ENCODE results near the gene RNF8. TPM values are rescaled to one million over a fixed set of nuclear protein-coding genes. Genes with fewer than 3 reads are reported as not detected.

Gene RNF8
- total RNA-seq, 1 experiment from 2014 or later: 33.6 TPM

DNA sequence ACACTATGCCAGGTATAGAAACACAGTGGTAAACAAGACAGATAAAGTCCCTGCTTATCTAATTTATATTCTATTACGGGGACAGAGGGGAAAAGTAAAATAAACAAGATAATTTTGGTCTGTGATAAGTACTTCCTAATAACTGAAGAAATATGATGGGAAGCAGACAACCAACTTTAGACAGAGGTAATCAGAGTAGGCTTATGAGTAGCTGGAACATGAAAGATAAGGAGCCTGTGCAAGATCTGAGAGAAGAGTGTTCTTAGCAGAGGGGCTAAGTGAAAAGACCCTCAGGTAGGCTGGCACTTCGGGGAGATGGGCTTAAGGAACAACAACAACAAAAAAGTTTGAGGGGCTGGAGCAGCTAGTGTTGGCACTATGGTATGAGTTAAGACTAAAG is 4.1 kb downstream of the RNF8 start:
- H3K27ac ChIP-seq: no peak overlapping the region
- H3K9me3 ChIP-seq (replicated peaks): no peaks in the 10 kb centered on the region
- H3K4me1 ChIP-seq (replicated peaks): peaks cover 9% of the 10 kb centered on the region; the same call in 1 of the 2 replicates
- peaks cover 29% of the 10 kb centered on the region for H3K36me3 ChIP-seq
- no peak for DNase-seq (ENCODE audit: low read depth in 1 of 2, low spot score in 2 of 2)
- H3K27me3 ChIP-seq (replicated peaks): no peaks in the 10 kb centered on the region
- H3K4me3 ChIP-seq: no peak overlapping the region

- Histone ChIP-seq H3K27me3 (replicated peaks) (no peaks in the 10 kb centered on the region), H3K4me1 (replicated peaks) (peaks cover 7% of the 10 kb centered on the region; the same call in 1 of the 2 replicates), H3K36me3 (peaks cover 36% of the 10 kb centered on the region), H3K9me3 (replicated peaks) (no peaks in the 10 kb centered on the region), H3K4me3 (no peak overlapping the region), H3K27ac (no peak overlapping the region)
- DNase-seq (ENCODE audit: low read depth in 1 of 2, low spot score in 2 of 2): no peak
These were observed 5.3 kb downstream of the RNF8 start for GRCh38 chr6:37359039-37359438.

- no peak for DNase-seq (ENCODE audit: low read depth in 1 of 2, low spot score in 2 of 2)
- H3K4me1 ChIP-seq (replicated peaks): no peaks in the 10 kb centered on the region
- H3K27ac ChIP-seq: no peak overlapping the region
- no peaks in the 10 kb centered on the region for H3K27me3 ChIP-seq (replicated peaks)
- peaks cover 39% of the 10 kb centered on the region for H3K36me3 ChIP-seq
- no peaks in the 10 kb centered on the region for H3K9me3 ChIP-seq (replicated peaks)
- H3K4me3 ChIP-seq: no peak overlapping the region
These were observed 8.5 kb downstream of the RNF8 start for GRCh38 chr6:37362101-37362828.

GRCh38 chr6:37365791-37366190 is 12.0 kb downstream of the RNF8 start:
- H3K27ac ChIP-seq: no peak overlapping the region
- H3K4me3 ChIP-seq: no peak overlapping the region
- H3K36me3 ChIP-seq: peaks cover 68% of the 10 kb centered on the region
- H3K9me3 ChIP-seq (replicated peaks): no peaks in the 10 kb centered on the region
- peaks cover 8% of the 10 kb centered on the region for H3K4me1 ChIP-seq (replicated peaks)
- no peaks in the 10 kb centered on the region for H3K27me3 ChIP-seq (replicated peaks)
- no peak for DNase-seq (ENCODE audit: low read depth in 1 of 2, low spot score in 2 of 2)

GRCh38 chr6:37366910-37367309 is 13.1 kb downstream of the RNF8 start:
- H3K27ac ChIP-seq: no peak overlapping the region
- no peak for DNase-seq (ENCODE audit: low read depth in 1 of 2, low spot score in 2 of 2)
- no peak overlapping the region for H3K4me3 ChIP-seq
- H3K9me3 ChIP-seq (replicated peaks): no peaks in the 10 kb centered on the region
- H3K4me1 ChIP-seq (replicated peaks): peaks cover 8% of the 10 kb centered on the region
- no peaks in the 10 kb centered on the region for H3K27me3 ChIP-seq (replicated peaks)
- H3K36me3 ChIP-seq: peaks cover 68% of the 10 kb centered on the region

DNA sequence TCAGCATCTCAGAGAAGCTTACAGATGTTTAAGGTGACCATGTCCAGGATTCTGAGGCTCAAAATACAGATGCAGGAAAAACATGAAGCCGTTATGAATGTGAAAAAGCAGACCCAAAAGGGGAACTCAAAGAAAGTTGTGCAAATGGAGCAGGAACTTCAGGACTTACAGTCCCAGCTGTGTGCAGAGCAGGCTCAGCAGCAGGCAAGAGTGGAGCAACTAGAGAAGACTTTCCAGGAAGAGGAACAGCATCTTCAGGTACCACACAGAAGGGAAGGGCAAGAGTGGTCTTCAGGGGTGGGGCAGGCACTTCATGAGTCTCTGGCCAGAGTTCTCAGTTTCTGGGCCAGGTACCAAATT is 15.2 kb downstream of the RNF8 start:
- Histone ChIP-seq H3K27ac (no peak overlapping the region), H3K4me3 (no peak overlapping the region), H3K4me1 (replicated peaks) (peaks cover 10% of the 10 kb centered on the region), H3K27me3 (replicated peaks) (no peaks in the 10 kb centered on the region), H3K36me3 (peaks cover 63% of the 10 kb centered on the region), H3K9me3 (replicated peaks) (no peaks in the 10 kb centered on the region)
- DNase-seq (ENCODE audit: low read depth in 1 of 2, low spot score in 2 of 2): no peak

GRCh38 chr6:37369321-37370201 is 15.8 kb downstream of the RNF8 start:
- peaks cover 11% of the 10 kb centered on the region for H3K4me1 ChIP-seq (replicated peaks)
- no peak overlapping the region for H3K4me3 ChIP-seq
- H3K27ac ChIP-seq: no peak overlapping the region
- no peaks in the 10 kb centered on the region for H3K27me3 ChIP-seq (replicated peaks)
- no peaks in the 10 kb centered on the region for H3K9me3 ChIP-seq (replicated peaks)
- no peak for DNase-seq (ENCODE audit: low read depth in 1 of 2, low spot score in 2 of 2)
- H3K36me3 ChIP-seq: peaks cover 66% of the 10 kb centered on the region

DNA sequence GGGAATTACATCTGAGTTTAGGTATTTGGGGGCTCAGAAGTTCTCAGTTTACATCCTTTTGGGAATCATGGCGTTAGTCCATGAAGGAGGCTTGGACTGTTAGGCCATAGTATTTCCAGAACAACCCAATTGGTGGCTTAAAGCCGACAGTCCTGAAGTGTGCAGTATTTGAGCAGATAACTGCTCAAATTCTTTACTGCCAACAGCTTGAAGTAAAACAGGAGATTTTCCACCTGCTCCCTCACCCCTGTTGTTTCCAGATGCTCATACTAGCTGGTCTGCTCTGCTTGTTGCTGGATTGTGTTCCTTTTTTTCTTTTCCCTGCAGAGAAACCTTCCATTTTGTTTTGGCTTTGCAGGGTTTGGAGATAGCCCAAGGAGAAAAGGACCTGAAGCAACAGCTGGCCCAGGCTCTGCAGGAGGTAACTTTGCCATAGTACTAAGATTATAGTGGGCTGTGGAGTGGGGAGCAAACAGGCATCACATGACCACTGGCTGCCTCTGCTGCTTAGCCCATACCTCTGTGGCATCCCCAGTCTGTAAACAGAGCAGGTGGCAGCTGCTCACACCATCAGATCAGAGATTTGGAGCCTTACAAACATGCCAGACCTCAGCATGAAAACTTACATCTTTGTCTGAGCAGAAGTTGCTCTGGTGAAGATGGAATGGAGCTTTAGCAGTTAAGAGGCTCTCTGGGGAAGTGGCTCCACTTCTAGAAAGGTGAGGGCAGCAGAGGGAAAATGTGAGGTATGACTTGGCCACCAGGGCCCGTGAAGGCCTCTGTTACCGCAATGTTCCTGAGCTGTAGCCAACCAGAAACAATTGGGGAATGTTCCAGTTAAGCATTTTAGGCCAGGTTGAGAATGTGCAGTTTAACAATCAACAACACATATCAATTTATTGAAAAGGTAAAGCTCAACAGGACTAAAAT is 17.6 kb downstream of the RNF8 start:
- Histone ChIP-seq H3K36me3 (peaks cover 76% of the 10 kb centered on the region), H3K27me3 (replicated peaks) (no peaks in the 10 kb centered on the region), H3K9me3 (replicated peaks) (no peaks in the 10 kb centered on the region), H3K4me3 (no peak overlapping the region), H3K27ac (no peak overlapping the region), H3K4me1 (replicated peaks) (peaks cover 11% of the 10 kb centered on the region)
- no peak for DNase-seq (ENCODE audit: low read depth in 1 of 2, low spot score in 2 of 2)

- H3K27me3 ChIP-seq (replicated peaks): no peaks in the 10 kb centered on the region
- no peak overlapping the region for H3K4me3 ChIP-seq
- H3K27ac ChIP-seq: no peak overlapping the region
- peaks cover 11% of the 10 kb centered on the region for H3K4me1 ChIP-seq (replicated peaks)
- H3K9me3 ChIP-seq (replicated peaks): no peaks in the 10 kb centered on the region
- H3K36me3 ChIP-seq: peaks cover 75% of the 10 kb centered on the region
- no peak for DNase-seq (ENCODE audit: low read depth in 1 of 2, low spot score in 2 of 2)
These were observed 18.3 kb downstream of the RNF8 start for GRCh38 chr6:37372116-37372515.

DNA sequence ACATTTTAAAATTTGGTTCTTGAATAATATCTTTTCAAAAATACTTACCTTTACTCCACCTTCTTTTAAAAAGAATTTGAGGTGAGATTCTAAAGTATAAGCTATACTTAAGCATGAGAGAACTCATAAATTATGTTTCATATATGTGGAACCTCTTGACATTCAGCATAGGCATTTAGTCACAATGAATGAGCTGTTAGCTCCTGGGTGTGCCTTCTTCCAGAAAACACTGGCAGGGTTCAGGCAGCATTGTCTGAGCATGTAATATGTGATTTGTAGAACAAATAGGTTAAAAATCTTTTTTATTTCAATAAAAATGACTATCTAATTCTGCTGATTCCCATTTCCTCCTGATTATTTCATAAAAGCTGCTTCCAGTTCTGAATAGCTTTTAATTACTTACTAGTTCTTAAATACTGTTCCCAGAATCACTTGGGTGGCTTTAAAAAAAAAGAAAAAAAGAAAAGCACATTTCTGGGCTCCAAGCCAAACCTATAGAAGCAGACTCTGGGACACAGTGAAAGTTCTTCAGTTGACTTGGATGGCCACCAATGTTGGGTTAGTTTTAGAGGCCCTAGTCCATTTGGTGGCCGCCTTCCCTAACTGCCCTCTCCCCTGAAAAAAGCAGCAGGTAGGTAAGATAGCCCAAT is 20.2 kb downstream of the RNF8 start:
- H3K4me1 ChIP-seq (replicated peaks): peaks cover 11% of the 10 kb centered on the region
- no peaks in the 10 kb centered on the region for H3K9me3 ChIP-seq (replicated peaks)
- peaks cover 72% of the 10 kb centered on the region for H3K36me3 ChIP-seq

GRCh38 chr6:37375376-37375775 is 21.6 kb downstream of the RNF8 start:
- no peak overlapping the region for H3K4me3 ChIP-seq
- DNase-seq (ENCODE audit: low read depth in 1 of 2, low spot score in 2 of 2): no peak

More for the DNA sequence above, 20.2 kb downstream of the RNF8 start:
- H3K4me3 ChIP-seq: no peak overlapping the region
- H3K27ac ChIP-seq: no peak overlapping the region
- H3K27me3 ChIP-seq (replicated peaks): no peaks in the 10 kb centered on the region
- DNase-seq (ENCODE audit: low read depth in 1 of 2, low spot score in 2 of 2): no peak

GRCh38 chr6:37376078-37376743 is 22.4 kb downstream of the RNF8 start:
- no peak for DNase-seq (ENCODE audit: low read depth in 1 of 2, low spot score in 2 of 2)
- Histone ChIP-seq H3K4me1 (replicated peaks) (0 out of 2 replicates have a peak, but pooled peaks cover 3% of the 10 kb centered on the region), H3K27ac (no peak overlapping the region), H3K9me3 (replicated peaks) (no peaks in the 10 kb centered on the region), H3K27me3 (replicated peaks) (no peaks in the 10 kb centered on the region), H3K4me3 (no peak overlapping the region), H3K36me3 (peaks cover 62% of the 10 kb centered on the region)

More at GRCh38 chr6:37375376-37375775, 21.6 kb downstream of the RNF8 start:
- 0 out of 2 replicates have a peak, but pooled peaks cover 3% of the 10 kb centered on the region for H3K4me1 ChIP-seq (replicated peaks)
- H3K36me3 ChIP-seq: peaks cover 63% of the 10 kb centered on the region
- no peaks in the 10 kb centered on the region for H3K9me3 ChIP-seq (replicated peaks)
- no peak overlapping the region for H3K27ac ChIP-seq
- no peaks in the 10 kb centered on the region for H3K27me3 ChIP-seq (replicated peaks)

All from SJSA1 (cell line).